GM23248 (cell line): ENCODE measurements around the gene PDGFRA.

Experiments used
- EZH2 ChIP-seq: fragments of 200-600 bp; sonication (generic); IDR thresholded peaks from 2 replicates; pipeline ENCODE4 v1.6.1; 2018; ENCODE audit warnings: antibody characterized with exemption, mild to moderate bottlenecking; ENCODE audit not compliant: insufficient read depth, poor library complexity, severe bottlenecking
- EZH2phosphoT487 ChIP-seq: fragments of 200-600 bp; sonication (generic); IDR thresholded peaks from 2 replicates; pipeline ENCODE4 v1.6.1; 2018; ENCODE audit warnings: antibody characterized with exemption, moderate library complexity, mild to moderate bottlenecking, low read depth; ENCODE audit not compliant: insufficient read depth

DNA sequence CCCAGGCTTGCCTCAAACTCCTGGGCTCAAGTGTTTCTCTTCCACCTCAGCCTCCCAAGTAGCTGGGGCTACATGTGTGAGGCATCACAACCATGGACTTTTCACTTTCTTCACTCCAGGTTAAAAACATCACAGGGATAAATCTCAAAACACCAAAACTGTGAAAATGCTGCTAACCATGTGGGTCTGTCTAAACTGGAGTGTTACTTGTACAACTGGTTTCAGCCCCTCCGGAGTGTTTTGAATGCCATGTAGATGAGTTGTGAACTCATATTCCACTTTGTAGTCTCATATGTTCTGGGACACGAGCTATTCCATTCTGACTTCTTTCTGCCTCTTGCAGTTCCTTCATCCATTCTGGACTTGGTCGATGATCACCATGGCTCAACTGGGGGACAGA is 43.0 kb downstream of the PDGFRA start:
- no peak for TF ChIP-seq EZH2
- no peak for TF ChIP-seq EZH2phosphoT487
